ENCODE data around the gene IPO11.

The IPO11 gene

DNA sequence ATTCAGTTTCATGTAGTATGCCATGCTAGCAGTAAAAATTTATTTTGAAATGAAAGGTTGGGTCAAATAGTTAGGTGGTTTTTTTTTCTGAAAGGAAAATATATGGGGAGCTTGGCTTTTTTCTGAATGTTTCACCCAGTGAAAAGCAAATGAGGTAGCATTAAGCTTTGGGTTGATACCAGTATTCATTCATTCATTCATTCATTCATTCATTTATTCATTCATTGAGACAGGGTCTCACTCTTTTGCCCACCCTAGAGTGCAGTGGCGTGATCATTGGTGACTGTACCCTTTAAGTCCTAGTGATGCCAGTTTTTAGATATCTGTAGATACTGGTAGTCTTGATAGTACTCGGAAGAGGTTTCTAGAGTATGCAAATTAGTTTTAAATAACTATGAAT is 123.7 kb downstream of the IPO11 start:
- Histone ChIP-seq H3K27ac (ENCODE audit: insufficient read depth, low read depth, low read length, poor library complexity, severe bottlenecking) (no peak overlapping the region), H3K9me3 (ENCODE audit: control insufficient read depth, low read length) (no peaks in the 10 kb centered on the region), H3K4me3 (ENCODE audit: insufficient read depth, low read depth, low read length) (no peak overlapping the region), H3K4me1 (ENCODE audit: control insufficient read depth, insufficient read depth, low read length) (no peaks in the 10 kb centered on the region), H3K27me3 (ENCODE audit: control insufficient read depth, insufficient read depth, low read length, poor library complexity, severe bottlenecking) (no peaks in the 10 kb centered on the region), H3K36me3 (ENCODE audit: control insufficient read depth, insufficient read depth, low read length) (peaks cover 4% of the 10 kb centered on the region)
- WGBS, 2 experiments: 88 to 100% methylated on average over 2 of the region's 2 CpGs

DNA sequence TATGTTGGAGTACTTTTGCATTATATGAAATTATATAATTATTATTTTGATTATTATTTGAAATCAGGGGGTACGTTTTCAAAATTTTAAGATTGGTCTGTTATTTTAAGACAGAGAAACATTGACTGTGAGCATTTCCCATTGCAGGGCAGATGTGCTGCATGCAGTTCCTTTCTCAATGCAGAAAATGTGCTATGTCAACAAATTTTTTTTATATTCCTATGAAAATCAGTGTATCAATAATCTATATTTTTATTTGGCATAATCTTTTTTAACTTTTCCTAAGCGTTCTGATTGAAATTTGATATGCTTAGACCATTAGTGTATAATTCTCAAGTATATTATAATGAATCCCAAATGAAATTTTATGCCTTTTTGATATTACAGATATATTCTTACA is 124.2 kb downstream of the IPO11 start:
- H3K4me1 ChIP-seq (ENCODE audit: control insufficient read depth, insufficient read depth, low read length): no peaks in the 10 kb centered on the region
- peaks cover 4% of the 10 kb centered on the region for H3K36me3 ChIP-seq (ENCODE audit: control insufficient read depth, insufficient read depth, low read length)
- no peaks in the 10 kb centered on the region for H3K9me3 ChIP-seq (ENCODE audit: control insufficient read depth, low read length)
- 100% methylated on average over 1 of the region's 2 CpGs for WGBS, 2 experiments
- H3K4me3 ChIP-seq (ENCODE audit: insufficient read depth, low read depth, low read length): no peak overlapping the region
- H3K27me3 ChIP-seq (ENCODE audit: control insufficient read depth, insufficient read depth, low read length, poor library complexity, severe bottlenecking): no peaks in the 10 kb centered on the region
- H3K27ac ChIP-seq (ENCODE audit: insufficient read depth, low read depth, low read length, poor library complexity, severe bottlenecking): no peak overlapping the region

DNA sequence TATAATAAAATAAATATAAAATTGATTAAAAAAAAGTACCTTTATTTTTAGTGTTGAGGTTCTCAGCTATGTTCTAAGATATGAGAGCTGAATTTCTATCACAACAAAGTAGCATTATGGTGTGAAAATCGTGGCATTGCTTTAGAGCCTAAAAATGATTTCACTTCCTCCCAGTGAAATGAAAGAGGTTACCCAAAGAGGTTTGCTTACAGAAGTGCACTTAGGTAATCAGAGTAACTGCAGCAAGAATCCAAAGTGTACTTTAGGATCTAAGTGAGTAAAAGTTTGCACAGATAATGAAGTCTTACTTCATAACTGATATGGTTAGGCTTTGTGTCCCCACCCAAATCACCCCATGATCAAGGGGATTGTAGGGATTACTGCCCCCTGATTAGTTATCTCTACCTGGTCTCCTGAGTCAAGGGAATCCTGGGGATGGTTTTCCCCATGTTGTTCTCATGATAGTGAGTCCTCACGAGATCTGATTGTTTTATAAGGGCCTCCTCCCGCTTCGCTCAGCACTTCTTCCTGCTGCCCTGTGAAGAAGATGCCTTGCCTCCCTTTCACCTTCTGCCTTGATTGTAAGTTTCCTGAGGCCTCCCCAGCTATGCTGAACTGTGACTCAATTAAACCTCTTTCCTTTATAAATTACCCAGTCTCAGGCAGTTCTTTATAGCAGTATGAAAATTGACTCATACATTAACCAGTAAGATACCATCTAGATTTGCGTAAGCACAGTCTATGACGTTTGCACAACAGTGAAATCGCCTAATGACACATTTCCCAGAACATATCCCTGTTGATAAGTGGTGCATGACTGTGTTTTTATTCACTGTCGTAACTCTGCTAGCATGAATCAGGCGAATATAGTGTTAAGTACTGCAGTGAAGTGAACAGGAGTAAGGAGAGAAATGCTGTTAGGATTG is 125.7 kb downstream of the IPO11 start:
- 89 to 92% methylated on average over 9 of the region's 9 CpGs for WGBS, 2 experiments
- no peaks in the 10 kb centered on the region for H3K9me3 ChIP-seq (ENCODE audit: control insufficient read depth, low read length)
- H3K27me3 ChIP-seq (ENCODE audit: control insufficient read depth, insufficient read depth, low read length, poor library complexity, severe bottlenecking): no peaks in the 10 kb centered on the region
- H3K27ac ChIP-seq (ENCODE audit: insufficient read depth, low read depth, low read length, poor library complexity, severe bottlenecking): no peak overlapping the region
- peaks cover 4% of the 10 kb centered on the region for H3K36me3 ChIP-seq (ENCODE audit: control insufficient read depth, insufficient read depth, low read length)
- no peaks in the 10 kb centered on the region for H3K4me1 ChIP-seq (ENCODE audit: control insufficient read depth, insufficient read depth, low read length)
- H3K4me3 ChIP-seq (ENCODE audit: insufficient read depth, low read depth, low read length): no peak overlapping the region

DNA sequence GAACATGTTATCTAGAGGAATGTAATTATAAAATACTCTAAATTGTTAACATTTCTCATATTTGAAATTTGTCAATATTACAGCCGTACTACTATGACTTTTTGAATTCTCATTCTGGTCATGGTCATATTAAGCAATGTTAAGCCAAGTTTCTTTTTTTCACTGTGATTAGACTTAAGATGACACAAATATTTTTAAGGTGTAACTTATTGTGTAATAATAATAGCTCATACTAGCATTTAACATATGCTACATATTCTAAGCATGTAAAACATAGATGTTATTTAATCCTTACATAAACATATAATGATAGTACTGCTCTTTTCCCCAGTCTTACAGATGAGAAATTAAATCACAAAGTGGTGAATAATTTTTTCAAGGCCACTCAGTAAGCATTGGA is 130.2 kb downstream of the IPO11 start:
- H3K36me3 ChIP-seq (ENCODE audit: control insufficient read depth, insufficient read depth, low read length): peaks cover 4% of the 10 kb centered on the region
- WGBS, 2 experiments: no CpG with 5 or more reads among the region's 1 CpG
- H3K4me3 ChIP-seq (ENCODE audit: insufficient read depth, low read depth, low read length): no peak overlapping the region
- no peaks in the 10 kb centered on the region for H3K4me1 ChIP-seq (ENCODE audit: control insufficient read depth, insufficient read depth, low read length)
- H3K27ac ChIP-seq (ENCODE audit: insufficient read depth, low read depth, low read length, poor library complexity, severe bottlenecking): no peak overlapping the region
- H3K9me3 ChIP-seq (ENCODE audit: control insufficient read depth, low read length): no peaks in the 10 kb centered on the region
- no peaks in the 10 kb centered on the region for H3K27me3 ChIP-seq (ENCODE audit: control insufficient read depth, insufficient read depth, low read length, poor library complexity, severe bottlenecking)

DNA sequence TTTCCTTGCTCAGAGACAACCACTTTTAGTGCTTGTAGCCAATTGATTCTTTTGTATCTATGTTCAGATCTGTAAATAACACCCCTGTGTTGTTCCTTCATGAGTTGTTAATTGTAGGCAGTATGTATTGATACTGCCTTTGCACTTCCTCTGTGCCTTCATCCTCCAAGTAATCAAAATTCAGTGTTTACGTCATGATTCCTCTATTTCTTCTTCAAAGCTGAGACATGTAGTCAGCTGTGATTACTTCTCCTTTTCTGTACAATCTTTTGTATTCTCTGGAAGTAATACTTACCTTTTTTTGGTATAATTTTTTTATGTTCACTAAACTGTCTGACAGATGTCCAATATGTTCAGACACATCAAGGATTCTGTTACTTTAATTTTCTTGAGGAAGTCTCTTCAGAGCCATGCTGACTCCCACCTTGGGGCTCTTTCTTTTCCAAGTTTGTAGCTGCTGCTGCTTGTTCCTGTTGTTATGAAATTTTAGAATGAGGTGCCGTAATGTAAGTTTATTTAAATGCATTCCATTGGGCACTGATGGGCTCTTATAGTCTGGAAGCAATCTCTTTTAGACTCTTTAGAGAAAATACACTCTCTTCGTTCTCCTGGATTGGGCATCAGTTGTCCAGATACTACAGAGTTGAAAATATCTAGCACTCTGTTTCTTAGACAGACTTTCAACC is 135.5 kb downstream of the IPO11 start:
- Histone ChIP-seq H3K4me3 (ENCODE audit: insufficient read depth, low read depth, low read length) (no peak overlapping the region), H3K9me3 (ENCODE audit: control insufficient read depth, low read length) (no peaks in the 10 kb centered on the region), H3K36me3 (ENCODE audit: control insufficient read depth, insufficient read depth, low read length) (no peaks in the 10 kb centered on the region), H3K27me3 (ENCODE audit: control insufficient read depth, insufficient read depth, low read length, poor library complexity, severe bottlenecking) (no peaks in the 10 kb centered on the region), H3K4me1 (ENCODE audit: control insufficient read depth, insufficient read depth, low read length) (no peaks in the 10 kb centered on the region), H3K27ac (ENCODE audit: insufficient read depth, low read depth, low read length, poor library complexity, severe bottlenecking) (peak overlapping the region; percentile 2)
- 91 to 92% methylated on average over 3 of the region's 3 CpGs for WGBS, 2 experiments

DNA sequence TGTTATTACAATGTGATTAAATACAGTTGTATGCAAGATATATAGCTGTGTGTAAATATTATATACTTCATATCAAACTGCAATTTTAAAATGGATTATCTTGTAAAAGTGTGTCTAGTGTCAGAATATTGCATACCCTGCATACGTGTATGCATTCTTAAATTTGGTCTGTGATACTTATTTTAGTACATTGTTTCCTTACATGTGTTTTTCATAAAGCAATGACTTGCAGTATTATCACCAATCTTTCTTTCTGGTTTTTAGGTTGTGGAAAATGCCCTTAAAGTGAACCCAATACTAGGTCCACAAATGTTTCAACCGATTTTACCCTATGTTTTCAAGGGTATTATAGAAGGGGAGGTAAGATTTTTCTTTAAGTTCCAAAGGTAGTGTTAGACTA is 137.5 kb downstream of the IPO11 start:
- Histone ChIP-seq H3K9me3 (ENCODE audit: control insufficient read depth, low read length) (no peaks in the 10 kb centered on the region), H3K27ac (ENCODE audit: insufficient read depth, low read depth, low read length, poor library complexity, severe bottlenecking) (no peak overlapping the region), H3K27me3 (ENCODE audit: control insufficient read depth, insufficient read depth, low read length, poor library complexity, severe bottlenecking) (no peaks in the 10 kb centered on the region), H3K36me3 (ENCODE audit: control insufficient read depth, insufficient read depth, low read length) (no peaks in the 10 kb centered on the region), H3K4me3 (ENCODE audit: insufficient read depth, low read depth, low read length) (no peak overlapping the region), H3K4me1 (ENCODE audit: control insufficient read depth, insufficient read depth, low read length) (no peaks in the 10 kb centered on the region)
- WGBS, 2 experiments: 100% methylated on average over 1 to 2 of the region's 2 CpGs

DNA sequence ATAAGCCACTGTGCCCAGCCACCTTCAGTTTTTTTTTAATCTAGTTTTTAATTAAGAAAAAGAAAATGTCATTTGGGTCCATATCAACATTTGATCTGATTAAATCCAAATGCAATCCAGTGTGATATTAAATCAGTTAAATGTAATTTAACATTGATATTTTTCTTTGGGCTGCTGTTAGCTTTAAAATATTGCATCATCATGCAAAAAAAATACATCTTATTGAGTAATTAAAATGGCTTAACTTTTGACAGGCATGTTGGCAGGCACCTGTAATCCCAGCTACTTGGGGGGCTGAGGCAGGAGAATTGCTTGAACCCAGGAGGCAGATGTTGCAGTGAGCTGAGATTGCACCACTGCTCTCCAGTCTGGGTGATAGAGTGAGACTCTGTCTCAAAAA is 143.4 kb downstream of the IPO11 start:
- Histone ChIP-seq H3K27me3 (ENCODE audit: control insufficient read depth, insufficient read depth, low read length, poor library complexity, severe bottlenecking) (no peaks in the 10 kb centered on the region), H3K4me3 (ENCODE audit: insufficient read depth, low read depth, low read length) (no peak overlapping the region), H3K4me1 (ENCODE audit: control insufficient read depth, insufficient read depth, low read length) (no peaks in the 10 kb centered on the region), H3K9me3 (ENCODE audit: control insufficient read depth, low read length) (no peaks in the 10 kb centered on the region), H3K36me3 (ENCODE audit: control insufficient read depth, insufficient read depth, low read length) (peaks cover 3% of the 10 kb centered on the region), H3K27ac (ENCODE audit: insufficient read depth, low read depth, low read length, poor library complexity, severe bottlenecking) (no peak overlapping the region)

DNA sequence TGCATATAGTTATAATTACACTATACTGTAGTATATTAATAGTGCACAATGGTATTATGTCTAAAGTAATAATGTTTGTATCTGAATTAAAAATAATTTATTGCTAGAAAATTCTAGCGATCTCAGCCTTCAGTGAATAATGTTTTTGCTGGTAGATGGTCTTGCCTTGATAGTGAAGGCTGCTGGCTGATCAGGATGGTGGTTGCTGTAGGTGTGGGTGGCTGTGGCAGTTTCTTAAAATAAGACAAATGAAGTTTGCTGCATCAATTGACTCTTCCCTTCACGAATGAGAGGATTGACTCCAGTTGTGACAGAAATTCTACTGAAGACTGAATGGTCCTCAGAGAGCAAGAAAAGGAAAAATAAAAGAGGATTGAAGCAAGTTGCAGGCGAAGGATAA is 146.4 kb downstream of the IPO11 start:
- 93 to 98% methylated on average over 3 of the region's 3 CpGs for WGBS, 2 experiments
- Histone ChIP-seq H3K27me3 (ENCODE audit: control insufficient read depth, insufficient read depth, low read length, poor library complexity, severe bottlenecking) (no peaks in the 10 kb centered on the region), H3K4me1 (ENCODE audit: control insufficient read depth, insufficient read depth, low read length) (no peaks in the 10 kb centered on the region), H3K36me3 (ENCODE audit: control insufficient read depth, insufficient read depth, low read length) (peaks cover 6% of the 10 kb centered on the region), H3K27ac (ENCODE audit: insufficient read depth, low read depth, low read length, poor library complexity, severe bottlenecking) (no peak overlapping the region), H3K9me3 (ENCODE audit: control insufficient read depth, low read length) (no peaks in the 10 kb centered on the region), H3K4me3 (ENCODE audit: insufficient read depth, low read depth, low read length) (no peak overlapping the region)

DNA sequence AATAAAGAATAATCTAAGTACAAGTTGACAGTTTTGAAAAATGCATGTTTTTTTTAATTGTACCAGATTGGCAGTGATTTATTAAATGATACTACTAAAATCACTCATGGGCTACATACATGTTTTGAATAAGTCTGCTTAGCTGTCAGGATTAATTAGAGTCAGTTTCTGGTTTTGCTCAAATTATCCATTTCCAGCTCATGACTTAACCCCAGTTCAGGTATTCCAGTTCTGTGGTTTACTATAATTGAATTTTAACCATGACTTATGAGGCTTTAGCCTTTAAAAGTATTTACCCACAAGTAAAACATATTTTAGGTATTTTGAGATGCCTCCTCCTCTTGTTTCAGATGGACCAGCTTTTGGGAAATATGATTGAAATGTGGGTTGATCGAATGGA is 148.2 kb downstream of the IPO11 start:
- Histone ChIP-seq H3K4me3 (ENCODE audit: insufficient read depth, low read depth, low read length) (no peak overlapping the region), H3K4me1 (ENCODE audit: control insufficient read depth, insufficient read depth, low read length) (no peaks in the 10 kb centered on the region), H3K27ac (ENCODE audit: insufficient read depth, low read depth, low read length, poor library complexity, severe bottlenecking) (no peak overlapping the region), H3K9me3 (ENCODE audit: control insufficient read depth, low read length) (no peaks in the 10 kb centered on the region), H3K27me3 (ENCODE audit: control insufficient read depth, insufficient read depth, low read length, poor library complexity, severe bottlenecking) (no peaks in the 10 kb centered on the region), H3K36me3 (ENCODE audit: control insufficient read depth, insufficient read depth, low read length) (peaks cover 6% of the 10 kb centered on the region)
- WGBS, 2 experiments: 92 to 93% methylated on average over 1 of the region's 1 CpG

DNA sequence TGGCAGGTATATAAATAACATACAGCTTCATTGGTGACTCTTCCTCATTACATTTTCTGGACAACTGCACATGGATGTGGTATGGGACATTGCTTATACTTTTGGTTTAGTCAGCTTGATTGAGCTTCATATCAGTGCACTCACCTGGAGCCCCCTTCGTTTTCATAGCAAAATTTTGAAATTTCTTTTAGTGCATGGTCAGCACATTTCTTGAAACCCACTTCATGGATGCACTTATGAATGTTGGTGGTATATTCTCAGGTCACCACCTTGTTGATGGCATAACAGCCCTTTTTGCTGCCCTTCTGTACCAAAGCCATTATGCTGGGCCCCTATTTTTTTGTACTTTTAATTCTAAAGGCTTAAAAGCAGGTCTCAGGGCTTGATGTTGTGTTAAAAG is 149.3 kb downstream of the IPO11 start:
- Histone ChIP-seq H3K9me3 (ENCODE audit: control insufficient read depth, low read length) (no peaks in the 10 kb centered on the region), H3K36me3 (ENCODE audit: control insufficient read depth, insufficient read depth, low read length) (peaks cover 11% of the 10 kb centered on the region), H3K4me1 (ENCODE audit: control insufficient read depth, insufficient read depth, low read length) (no peaks in the 10 kb centered on the region), H3K27ac (ENCODE audit: insufficient read depth, low read depth, low read length, poor library complexity, severe bottlenecking) (no peak overlapping the region), H3K4me3 (ENCODE audit: insufficient read depth, low read depth, low read length) (no peak overlapping the region), H3K27me3 (ENCODE audit: control insufficient read depth, insufficient read depth, low read length, poor library complexity, severe bottlenecking) (no peaks in the 10 kb centered on the region)
- WGBS, 2 experiments: 89 to 100% methylated on average over 1 of the region's 1 CpG
